ENCODE data around the gene TGFA.

TGFA gene

DNA sequence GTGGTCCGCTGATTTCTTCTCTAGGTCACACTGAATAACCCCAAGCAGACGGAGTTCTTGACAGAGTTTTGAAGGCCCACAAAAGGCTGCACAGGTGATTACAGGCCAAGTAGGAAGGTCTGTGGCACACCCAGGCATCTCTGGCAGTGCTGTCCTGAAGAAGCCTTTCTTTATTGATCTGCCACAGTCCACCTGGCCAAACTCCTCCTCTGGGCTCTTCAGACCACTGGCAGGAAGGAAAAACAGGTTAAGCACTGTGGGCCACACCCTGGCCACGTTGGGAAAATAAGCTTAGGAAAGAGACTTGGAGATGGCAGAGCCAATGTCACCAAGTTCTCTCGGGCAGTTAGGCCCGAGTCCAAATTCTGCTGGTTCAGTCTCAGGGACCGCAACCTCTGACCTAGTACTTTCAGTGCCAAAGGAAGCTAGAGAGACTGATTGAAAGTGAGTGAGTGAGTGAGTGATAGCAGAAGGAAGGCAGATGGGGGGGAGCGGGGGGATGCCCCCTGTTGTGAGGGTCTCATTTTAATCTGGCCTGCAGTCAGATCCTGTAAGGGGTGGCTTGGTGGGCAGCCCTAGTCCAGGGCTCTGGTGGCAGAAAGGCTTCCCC lies 102.9 kb downstream of the TGFA start:
- no peaks in the 10 kb centered on the region for H3K36me3 ChIP-seq (ENCODE audit: control insufficient read depth in 1 of 2, insufficient read depth in 2 of 2, low read length in 2 of 2)
- H2BK12ac ChIP-seq (ENCODE audit: low read length) = no peak overlapping the region
- H2AK5ac ChIP-seq (ENCODE audit: low read length) = no peak overlapping the region
- no peak overlapping the region for H4K12ac ChIP-seq (ENCODE audit: low read depth, low read length)
- H4K91ac ChIP-seq (ENCODE audit: low read depth, low read length) = no peak overlapping the region
- H4K8ac ChIP-seq (ENCODE audit: low read depth, low read length) = no peak overlapping the region
- H3K4me3 ChIP-seq (ENCODE audit: low read depth, low read length) = no peak overlapping the region
- WGBS (ENCODE audit: extremely low coverage, insufficient coverage, insufficient read length) = no CpG with 5 or more reads among the region's 7 CpGs
- no peak overlapping the region for H3K4ac ChIP-seq (ENCODE audit: low read depth, low read length)
- H2BK5ac ChIP-seq (ENCODE audit: low read depth, low read length, poor library complexity) = no peak overlapping the region
- H3K9me3 ChIP-seq (ENCODE audit: insufficient read depth, low read depth, low read length) = peaks cover 1% of the 10 kb centered on the region
- no peaks in the 10 kb centered on the region for H3K4me1 ChIP-seq (ENCODE audit: control insufficient read depth in 1 of 2, insufficient read depth in 2 of 2, low read length in 2 of 2)
- H3K79me2 ChIP-seq (ENCODE audit: control insufficient read depth, insufficient read depth, low read length, poor library complexity) = no peaks in the 10 kb centered on the region
- no peaks in the 10 kb centered on the region for H3K79me1 ChIP-seq (ENCODE audit: low read length)
- H3K4me2 ChIP-seq (ENCODE audit: low read length) = no peak overlapping the region
- no peak overlapping the region for H3K18ac ChIP-seq (ENCODE audit: low read length)
- no peaks in the 10 kb centered on the region for H3K27me3 ChIP-seq (ENCODE audit: insufficient read depth, low read length)
- H3K14ac ChIP-seq (ENCODE audit: low read length) = no peak overlapping the region
- H2AFZ ChIP-seq (ENCODE audit: insufficient read depth, low read length, poor library complexity) = no peak overlapping the region
- H3K23ac ChIP-seq (ENCODE audit: low read length) = no peak overlapping the region
- H3K9ac ChIP-seq (ENCODE audit: low read length) = no peak overlapping the region
- no peak overlapping the region for H3K27ac ChIP-seq (ENCODE audit: low read depth, low read length)
- no peak overlapping the region for H2BK120ac ChIP-seq (ENCODE audit: insufficient read depth, low read length, poor library complexity)
- no peak for DNase-seq

DNA sequence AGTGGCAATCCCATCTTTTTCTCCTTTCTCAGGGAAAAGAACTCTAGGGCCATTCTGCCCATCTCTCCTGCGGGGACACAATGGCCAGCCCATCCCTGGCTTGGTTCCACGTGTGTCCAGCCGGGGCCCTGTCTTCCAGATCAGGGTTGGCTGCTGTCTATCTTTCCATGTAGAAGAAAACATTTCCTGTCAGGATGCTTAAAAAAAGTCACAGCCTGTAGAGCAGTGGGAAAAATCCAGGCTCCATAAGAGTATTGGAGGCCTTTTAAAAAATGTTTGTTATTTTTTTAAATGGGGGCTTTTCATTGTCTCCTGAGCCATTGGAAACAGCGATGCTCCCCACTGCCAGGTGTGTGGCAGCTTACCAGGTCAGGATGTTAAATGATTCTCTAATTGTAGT lies 105.6 kb downstream of the TGFA start:
- H3K4ac ChIP-seq (ENCODE audit: low read depth, low read length) = no peak overlapping the region
- H3K4me1 ChIP-seq (ENCODE audit: control insufficient read depth in 1 of 2, insufficient read depth in 2 of 2, low read length in 2 of 2) = no peaks in the 10 kb centered on the region
- no peak overlapping the region for H4K8ac ChIP-seq (ENCODE audit: low read depth, low read length)
- H3K9ac ChIP-seq (ENCODE audit: low read length) = no peak overlapping the region
- WGBS (ENCODE audit: extremely low coverage, insufficient coverage, insufficient read length) = no CpG with 5 or more reads among the region's 4 CpGs
- no peak overlapping the region for H2BK5ac ChIP-seq (ENCODE audit: low read depth, low read length, poor library complexity)
- H4K91ac ChIP-seq (ENCODE audit: low read depth, low read length) = no peak overlapping the region
- DNase-seq = no peak
- H3K36me3 ChIP-seq (ENCODE audit: control insufficient read depth in 1 of 2, insufficient read depth in 2 of 2, low read length in 2 of 2) = no peaks in the 10 kb centered on the region
- H3K23ac ChIP-seq (ENCODE audit: low read length) = no peak overlapping the region
- no peaks in the 10 kb centered on the region for H3K79me2 ChIP-seq (ENCODE audit: control insufficient read depth, insufficient read depth, low read length, poor library complexity)
- H3K4me2 ChIP-seq (ENCODE audit: low read length) = no peak overlapping the region
- no peak overlapping the region for H2BK120ac ChIP-seq (ENCODE audit: insufficient read depth, low read length, poor library complexity)
- H3K79me1 ChIP-seq (ENCODE audit: low read length) = no peaks in the 10 kb centered on the region
- H4K12ac ChIP-seq (ENCODE audit: low read depth, low read length) = no peak overlapping the region
- no peak overlapping the region for H2AFZ ChIP-seq (ENCODE audit: insufficient read depth, low read length, poor library complexity)
- no peak overlapping the region for H2AK5ac ChIP-seq (ENCODE audit: low read length)
- no peaks in the 10 kb centered on the region for H3K27me3 ChIP-seq (ENCODE audit: insufficient read depth, low read length)
- H3K18ac ChIP-seq (ENCODE audit: low read length) = no peak overlapping the region
- H3K27ac ChIP-seq (ENCODE audit: low read depth, low read length) = no peak overlapping the region
- no peaks in the 10 kb centered on the region for H3K9me3 ChIP-seq (ENCODE audit: insufficient read depth, low read depth, low read length)
- no peak overlapping the region for H2BK12ac ChIP-seq (ENCODE audit: low read length)
- no peak overlapping the region for H3K14ac ChIP-seq (ENCODE audit: low read length)
- H3K4me3 ChIP-seq (ENCODE audit: low read depth, low read length) = no peak overlapping the region

DNA sequence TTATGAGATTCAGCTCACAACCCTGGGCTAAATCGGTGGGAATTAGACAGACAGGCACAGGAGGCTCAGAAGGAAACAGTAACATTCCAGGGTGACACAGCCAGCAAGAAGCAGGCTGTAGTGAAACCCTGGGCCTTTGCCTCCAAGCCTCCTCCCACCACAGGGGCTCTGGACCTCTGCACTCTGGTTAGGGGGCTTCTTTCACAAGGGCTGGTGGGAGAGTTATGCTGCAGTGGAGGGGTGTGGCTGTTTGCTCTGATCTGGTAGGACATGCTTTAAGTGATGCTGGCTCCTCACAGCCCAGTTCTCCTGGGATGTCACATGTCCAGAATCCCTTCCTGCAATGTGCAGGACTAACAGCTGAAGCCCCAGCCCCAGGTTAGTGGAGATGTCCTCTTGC lies 109.9 kb downstream of the TGFA start:
- no peak overlapping the region for H4K8ac ChIP-seq (ENCODE audit: low read depth, low read length)
- H2AFZ ChIP-seq (ENCODE audit: insufficient read depth, low read length, poor library complexity) = no peak overlapping the region
- no peak overlapping the region for H3K18ac ChIP-seq (ENCODE audit: low read length)
- no peak overlapping the region for H2BK120ac ChIP-seq (ENCODE audit: insufficient read depth, low read length, poor library complexity)
- no peak overlapping the region for H4K12ac ChIP-seq (ENCODE audit: low read depth, low read length)
- no peak for DNase-seq
- no peak overlapping the region for H3K4ac ChIP-seq (ENCODE audit: low read depth, low read length)
- H3K79me1 ChIP-seq (ENCODE audit: low read length) = no peaks in the 10 kb centered on the region
- H3K4me1 ChIP-seq (ENCODE audit: control insufficient read depth in 1 of 2, insufficient read depth in 2 of 2, low read length in 2 of 2) = no peaks in the 10 kb centered on the region
- no peak overlapping the region for H3K27ac ChIP-seq (ENCODE audit: low read depth, low read length)
- no peak overlapping the region for H3K4me2 ChIP-seq (ENCODE audit: low read length)
- no peak overlapping the region for H4K91ac ChIP-seq (ENCODE audit: low read depth, low read length)
- H3K4me3 ChIP-seq (ENCODE audit: low read depth, low read length) = no peak overlapping the region
- WGBS (ENCODE audit: extremely low coverage, insufficient coverage, insufficient read length) = no CpG with 5 or more reads among the region's 1 CpG
- H2BK5ac ChIP-seq (ENCODE audit: low read depth, low read length, poor library complexity) = no peak overlapping the region
- no peaks in the 10 kb centered on the region for H3K79me2 ChIP-seq (ENCODE audit: control insufficient read depth, insufficient read depth, low read length, poor library complexity)
- H3K36me3 ChIP-seq (ENCODE audit: control insufficient read depth in 1 of 2, insufficient read depth in 2 of 2, low read length in 2 of 2) = no peaks in the 10 kb centered on the region
- H3K14ac ChIP-seq (ENCODE audit: low read length) = no peak overlapping the region
- no peak overlapping the region for H3K9ac ChIP-seq (ENCODE audit: low read length)
- H3K27me3 ChIP-seq (ENCODE audit: insufficient read depth, low read length) = no peaks in the 10 kb centered on the region
- no peaks in the 10 kb centered on the region for H3K9me3 ChIP-seq (ENCODE audit: insufficient read depth, low read depth, low read length)
- no peak overlapping the region for H2BK12ac ChIP-seq (ENCODE audit: low read length)
- H2AK5ac ChIP-seq (ENCODE audit: low read length) = no peak overlapping the region
- no peak overlapping the region for H3K23ac ChIP-seq (ENCODE audit: low read length)

DNA sequence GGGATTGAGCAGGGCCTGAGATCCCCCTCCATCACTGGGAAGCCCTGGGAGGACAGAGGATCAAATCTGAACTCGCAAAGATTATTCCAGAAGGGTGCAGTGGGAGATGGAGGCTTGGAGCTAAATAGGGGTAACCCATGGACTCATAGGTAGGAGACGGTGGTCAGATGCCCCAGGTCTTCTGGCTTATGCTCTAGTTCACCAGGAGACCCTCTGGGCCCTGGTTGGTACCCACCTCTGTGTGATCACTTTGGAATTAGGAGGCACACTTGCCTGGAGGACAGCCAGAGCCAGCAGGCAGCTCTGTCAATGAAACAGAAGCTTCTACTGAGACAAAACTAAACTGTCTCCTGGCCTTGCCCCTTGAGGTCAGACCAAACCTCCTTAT lies 110.6 kb downstream of the TGFA start:
- Histone ChIP-seq H3K27ac (ENCODE audit: low read depth, low read length) (no peak overlapping the region), H3K4me2 (ENCODE audit: low read length) (no peak overlapping the region), H3K79me2 (ENCODE audit: control insufficient read depth, insufficient read depth, low read length, poor library complexity) (no peaks in the 10 kb centered on the region), H3K4me1 (ENCODE audit: control insufficient read depth in 1 of 2, insufficient read depth in 2 of 2, low read length in 2 of 2) (no peaks in the 10 kb centered on the region), H3K36me3 (ENCODE audit: control insufficient read depth in 1 of 2, insufficient read depth in 2 of 2, low read length in 2 of 2) (no peaks in the 10 kb centered on the region), H2BK5ac (ENCODE audit: low read depth, low read length, poor library complexity) (no peak overlapping the region), H2BK120ac (ENCODE audit: insufficient read depth, low read length, poor library complexity) (no peak overlapping the region), H4K12ac (ENCODE audit: low read depth, low read length) (no peak overlapping the region), H3K79me1 (ENCODE audit: low read length) (no peaks in the 10 kb centered on the region), H3K18ac (ENCODE audit: low read length) (no peak overlapping the region), H3K23ac (ENCODE audit: low read length) (no peak overlapping the region), H2BK12ac (ENCODE audit: low read length) (no peak overlapping the region), H3K9me3 (ENCODE audit: insufficient read depth, low read depth, low read length) (no peaks in the 10 kb centered on the region), H3K14ac (ENCODE audit: low read length) (no peak overlapping the region), H2AK5ac (ENCODE audit: low read length) (no peak overlapping the region), H3K9ac (ENCODE audit: low read length) (no peak overlapping the region), H4K91ac (ENCODE audit: low read depth, low read length) (no peak overlapping the region), H3K4me3 (ENCODE audit: low read depth, low read length) (no peak overlapping the region), H3K27me3 (ENCODE audit: insufficient read depth, low read length) (no peaks in the 10 kb centered on the region), H3K4ac (ENCODE audit: low read depth, low read length) (no peak overlapping the region), H4K8ac (ENCODE audit: low read depth, low read length) (no peak overlapping the region), H2AFZ (ENCODE audit: insufficient read depth, low read length, poor library complexity) (no peak overlapping the region)
- no CpG with 5 or more reads among the region's 2 CpGs for WGBS (ENCODE audit: extremely low coverage, insufficient coverage, insufficient read length)
- DNase-seq = no peak

Data from trophoblast cell (in vitro differentiated cells and primary cell).